Measurements from ENCODE around the gene RAB9A. TPM values are rescaled to one million over a fixed set of nuclear protein-coding genes. Genes with fewer than 3 reads are reported as not detected.

RAB9A gene
- total and polyA plus RNA-seq, 9 of the 15 experiments (the other 6 are each of a cell fraction or from before 2014, with no cell fraction given) = 13.5 to 20.8 (median 17.7) TPM

DNA sequence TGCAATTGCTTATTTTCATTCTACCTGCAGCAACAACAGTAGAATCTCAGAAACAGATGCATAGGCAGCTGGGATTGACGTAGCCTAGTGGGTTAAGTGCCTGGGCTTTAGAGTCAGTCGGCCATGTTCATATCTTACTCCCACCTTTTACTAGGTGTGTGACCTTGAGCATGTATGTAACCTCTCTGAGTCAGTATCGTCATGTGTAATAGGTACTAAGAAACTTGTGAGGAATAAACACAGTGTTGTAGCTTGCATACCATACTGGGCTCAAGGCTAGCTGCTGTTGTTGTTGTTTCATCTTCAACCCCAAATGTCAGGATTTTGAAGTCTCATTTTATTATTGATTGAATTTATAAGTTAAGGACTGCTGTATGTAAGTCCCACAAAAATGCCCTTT is 14.2 kb downstream of the RAB9A start:
- Histone ChIP-seq H4K20me1 (replicated peaks; ENCODE audit: control insufficient read depth, insufficient read depth, low read length) (peaks cover 3% of the 10 kb centered on the region; the same call in 1 of the 2 replicates), H3K79me2 (ENCODE audit: control insufficient read depth, insufficient read depth, low read length) (peaks cover 87% of the 10 kb centered on the region), H3K27ac (ENCODE audit: extremely low read depth, low read depth, low read length) (no peak overlapping the region), H3K4me3 (no peak overlapping the region), H3K9me3 (replicated peaks; ENCODE audit: control insufficient read depth, insufficient read depth, low read depth, low read length) (no peaks in the 10 kb centered on the region), H3K4me1 (replicated peaks in 1 of 2; ENCODE audit: control insufficient read depth in 2 of 2, insufficient read depth in 2 of 2, low read length in 2 of 2) (peaks cover 4 to 26% of the 10 kb centered on the region in 2 experiments), H3K9ac (ENCODE audit: insufficient read depth in 1 of 2, low read depth in 2 of 2, low read length in 2 of 2) (no peak overlapping the region), H3K27me3 (ENCODE audit: control insufficient read depth in 2 of 2, insufficient read depth in 2 of 2, low read length in 2 of 2) (no peaks in the 10 kb centered on the region), H2AFZ (ENCODE audit: low read depth, low read length) (no peak overlapping the region), H3K9me1 (ENCODE audit: control insufficient read depth, insufficient read depth, low read length) (no peaks in the 10 kb centered on the region), H3K4me2 (ENCODE audit: insufficient read depth, low read length) (no peak overlapping the region), H3K36me3 (ENCODE audit: control insufficient read depth, insufficient read depth, low read length) (peaks cover 30% of the 10 kb centered on the region)
- in situ Hi-C loops (cut with MboI) (no loop called here), intact Hi-C loops (cut with micrococcal nuclease) (no loop called here)
- ChIA-PET POLR2A (interaction anchor here (1.0 kb wide), 2 partner anchors 9 to 10 kb away, joined by 3 to 5 read pairs; no protein-coding TSS in a partner anchor), CTCF (ENCODE audit: low intra/inter-chr PET ratio) (no interaction called here)
- WGBS (ENCODE audit: insufficient coverage, low coverage, missing lambda C conversion rate) = 38% methylated on average over 2 of the region's 3 CpGs
- DNase-seq (ENCODE audit: extremely low read depth in 1 of 4, low spot score in 3 of 4) (no peak), ATAC-seq (no peak; the same call in 1 of the 3 replicates), FAIRE-seq (no peak)
- no TSS peak for BruUV-seq (replicated peaks)
- TF ChIP-seq TBP (optimal IDR thresholded peaks at IDR 0.05; ENCODE audit: low read depth, low read length) (no peak), XRCC3 (IDR thresholded peaks at IDR 0.05) (no peak), NCOA4 (IDR thresholded peaks at IDR 0.05; ENCODE audit: partially characterized antibody) (no peak), ZFPM2 (CRISPR knock-in tag; IDR thresholded peaks at IDR 0.05) (no peak), FOS (IDR thresholded peaks at IDR 0.05; ENCODE audit: extremely low read depth, insufficient read length) (no peak), SREBF2 (CRISPR knock-in tag; IDR thresholded peaks at IDR 0.05) (no peak), RHOXF2B (CRISPR knock-in tag; conservative IDR thresholded peaks at IDR 0.05) (no peak), ZNF41 (CRISPR knock-in tag; conservative IDR thresholded peaks at IDR 0.05) (no peak), ZNF764 (CRISPR knock-in tag; IDR thresholded peaks at IDR 0.05; ENCODE audit: low read depth) (no peak), HDAC6 (IDR thresholded peaks at IDR 0.05; ENCODE audit: low read depth, low read length) (no peak), SP2 (IDR thresholded peaks at IDR 0.05; ENCODE audit: extremely low read depth, low read depth, low read length, poor library complexity, severe bottlenecking) (no peak), ZNF707 (CRISPR knock-in tag; conservative IDR thresholded peaks at IDR 0.05) (no peak), ZBTB8A (IDR thresholded peaks at IDR 0.05; ENCODE audit: partially characterized antibody) (no peak), STAT6 (CRISPR knock-in tag; IDR thresholded peaks at IDR 0.05) (no peak), MCM5 (IDR thresholded peaks at IDR 0.05; ENCODE audit: low read depth) (no peak)
- TF ChIP-seq, protein P1, sequence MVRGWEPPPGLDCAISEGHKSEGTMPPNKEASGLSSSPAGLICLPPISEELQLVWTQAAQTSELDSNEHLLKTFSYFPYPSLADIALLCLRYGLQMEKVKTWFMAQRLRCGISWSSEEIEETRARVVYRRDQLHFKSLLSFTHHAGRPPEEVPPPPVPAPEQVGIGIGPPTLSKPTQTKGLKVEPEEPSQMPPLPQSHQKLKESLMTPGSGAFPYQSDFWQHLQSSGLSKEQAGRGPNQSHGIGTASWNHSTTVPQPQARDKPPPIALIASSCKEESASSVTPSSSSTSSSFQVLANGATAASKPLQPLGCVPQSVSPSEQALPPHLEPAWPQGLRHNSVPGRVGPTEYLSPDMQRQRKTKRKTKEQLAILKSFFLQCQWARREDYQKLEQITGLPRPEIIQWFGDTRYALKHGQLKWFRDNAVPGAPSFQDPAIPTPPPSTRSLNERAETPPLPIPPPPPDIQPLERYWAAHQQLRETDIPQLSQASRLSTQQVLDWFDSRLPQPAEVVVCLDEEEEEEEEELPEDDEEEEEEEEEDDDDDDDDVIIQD (CRISPR knock-in tag; IDR thresholded peaks at IDR 0.05) = no peak
- TF ChIP-seq, protein P2, sequence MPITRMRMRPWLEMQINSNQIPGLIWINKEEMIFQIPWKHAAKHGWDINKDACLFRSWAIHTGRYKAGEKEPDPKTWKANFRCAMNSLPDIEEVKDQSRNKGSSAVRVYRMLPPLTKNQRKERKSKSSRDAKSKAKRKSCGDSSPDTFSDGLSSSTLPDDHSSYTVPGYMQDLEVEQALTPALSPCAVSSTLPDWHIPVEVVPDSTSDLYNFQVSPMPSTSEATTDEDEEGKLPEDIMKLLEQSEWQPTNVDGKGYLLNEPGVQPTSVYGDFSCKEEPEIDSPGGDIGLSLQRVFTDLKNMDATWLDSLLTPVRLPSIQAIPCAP (CRISPR knock-in tag; IDR thresholded peaks at IDR 0.05; ENCODE audit: borderline replicate concordance) = no peak
- TF ChIP-seq, protein P3, sequence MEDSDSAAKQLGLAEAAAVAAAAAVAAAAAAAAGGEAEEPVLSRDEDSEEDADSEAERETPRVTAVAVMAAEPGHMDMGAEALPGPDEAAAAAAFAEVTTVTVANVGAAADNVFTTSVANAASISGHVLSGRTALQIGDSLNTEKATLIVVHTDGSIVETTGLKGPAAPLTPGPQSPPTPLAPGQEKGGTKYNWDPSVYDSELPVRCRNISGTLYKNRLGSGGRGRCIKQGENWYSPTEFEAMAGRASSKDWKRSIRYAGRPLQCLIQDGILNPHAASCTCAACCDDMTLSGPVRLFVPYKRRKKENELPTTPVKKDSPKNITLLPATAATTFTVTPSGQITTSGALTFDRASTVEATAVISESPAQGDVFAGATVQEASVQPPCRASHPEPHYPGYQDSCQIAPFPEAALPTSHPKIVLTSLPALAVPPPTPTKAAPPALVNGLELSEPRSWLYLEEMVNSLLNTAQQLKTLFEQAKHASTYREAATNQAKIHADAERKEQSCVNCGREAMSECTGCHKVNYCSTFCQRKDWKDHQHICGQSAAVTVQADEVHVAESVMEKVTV (CRISPR knock-in tag; IDR thresholded peaks at IDR 0.05) = no peak
